MM.1S (cell line): ENCODE measurements around the gene OTOA.
"Not testable (repeated sequence)": the region's sequence is repeated elsewhere in the genome, so short reads cannot be mapped to it uniquely, and the experiment has no call there.

ENCODE experiments used
- DNase-seq: peaks from one replicate; pipeline ENCODE4 v3.0.0-alpha.2; 2015
- H2AFZ ChIP-seq: fragments of 300-600 bp; sonication (generic); 2 replicates; pipeline ENCODE4 v1.6.0; 2016; ENCODE audit warnings: antibody characterized with exemption, low read length
- H3F3A ChIP-seq: fragments of 300-600 bp; sonication (generic); 2 replicates; pipeline ENCODE4 v1.6.1; 2016; ENCODE audit warnings: mild to moderate bottlenecking, antibody characterized with exemption, low read length, moderate library complexity, mixed read lengths; ENCODE audit not compliant: insufficient read depth
- H3K27ac ChIP-seq: fragments of 300-600 bp; sonication (generic); 2 replicates; pipeline ENCODE4 v1.5.1; 2016; ENCODE audit warnings: mild to moderate bottlenecking, low read length
- H3K27me3 ChIP-seq: fragments of 300-600 bp; sonication (generic); replicated peaks from 2 replicates; pipeline ENCODE4 v1.6.0; 2016; ENCODE audit warnings: low read length; ENCODE audit not compliant: insufficient read depth
- H3K36me3 ChIP-seq: fragments of 300-600 bp; sonication (generic); replicated peaks from 2 replicates; pipeline ENCODE4 v1.6.1; 2016; ENCODE audit warnings: mild to moderate bottlenecking, low read length, mixed read lengths; ENCODE audit not compliant: insufficient read depth
- H3K4me1 ChIP-seq: fragments of 300-600 bp; sonication (generic); 2 replicates; pipeline ENCODE4 v1.6.1; 2016; ENCODE audit warnings: low read length, mixed read lengths
- H3K4me2 ChIP-seq: fragments of 300-600 bp; sonication (generic); 2 replicates; pipeline ENCODE4 v1.6.0; 2016; ENCODE audit warnings: low read depth, low read length
- H3K4me3 ChIP-seq: fragments of 300-600 bp; sonication (generic); 2 replicates; pipeline ENCODE4 v1.5.1; 2016; ENCODE audit warnings: low read length, mixed read lengths
- H3K79me2 ChIP-seq: fragments of 300-600 bp; sonication (generic); 2 replicates; pipeline ENCODE4 v1.6.1; 2016; ENCODE audit warnings: mixed run types, low read length, mixed read lengths
- H3K9ac ChIP-seq: fragments of 300-600 bp; sonication (generic); 2 replicates; pipeline ENCODE4 v1.6.1; 2016; ENCODE audit warnings: low read length, mixed read lengths
- H3K9me2 ChIP-seq: fragments of 300-600 bp; sonication (generic); replicated peaks from 2 replicates; pipeline ENCODE4 v1.6.1; 2016; ENCODE audit warnings: mild to moderate bottlenecking, low read length, mixed read lengths; ENCODE audit not compliant: insufficient read depth
- H3K9me3 ChIP-seq: fragments of 300-600 bp; sonication (generic); replicated peaks from 2 replicates; pipeline ENCODE4 v1.6.1; 2016; ENCODE audit warnings: mild to moderate bottlenecking, low read length, mixed read lengths; ENCODE audit not compliant: insufficient read depth
- H4K20me1 ChIP-seq: fragments of 300-600 bp; sonication (generic); 2 replicates; pipeline ENCODE4 v1.6.1; 2016; ENCODE audit warnings: mild to moderate bottlenecking, low read length, moderate library complexity, mixed read lengths; ENCODE audit not compliant: insufficient read depth

Gene OTOA

DNA sequence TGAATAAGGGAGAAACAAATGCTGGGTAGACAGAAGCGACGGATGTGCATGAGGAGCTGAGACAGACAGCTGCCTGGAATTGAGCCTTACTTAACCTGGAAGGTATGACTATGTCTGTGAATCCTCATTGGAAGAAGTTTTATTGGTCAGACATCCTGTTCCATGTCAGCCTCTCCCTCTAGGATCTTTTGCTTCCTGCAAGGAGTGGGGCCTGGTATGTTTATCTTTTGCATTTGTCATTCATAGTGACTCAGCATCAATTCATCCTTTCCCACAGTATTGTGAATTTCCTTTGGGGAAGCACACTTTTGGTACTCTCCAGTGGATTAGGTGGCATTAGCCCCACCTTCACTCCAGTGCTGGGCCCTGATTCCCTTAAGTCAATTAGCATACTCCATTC lies 105.5 kb downstream of the OTOA start:
- H3K27me3 ChIP-seq, H3F3A ChIP-seq, H3K4me3 ChIP-seq, H3K9ac ChIP-seq, H3K4me1 ChIP-seq, H3K27ac ChIP-seq, H3K4me2 ChIP-seq, H3K36me3 ChIP-seq, H3K9me3 ChIP-seq, H4K20me1 ChIP-seq, H2AFZ ChIP-seq, H3K79me2 ChIP-seq, DNase-seq, H3K9me2 ChIP-seq: not testable (repeated sequence)

DNA sequence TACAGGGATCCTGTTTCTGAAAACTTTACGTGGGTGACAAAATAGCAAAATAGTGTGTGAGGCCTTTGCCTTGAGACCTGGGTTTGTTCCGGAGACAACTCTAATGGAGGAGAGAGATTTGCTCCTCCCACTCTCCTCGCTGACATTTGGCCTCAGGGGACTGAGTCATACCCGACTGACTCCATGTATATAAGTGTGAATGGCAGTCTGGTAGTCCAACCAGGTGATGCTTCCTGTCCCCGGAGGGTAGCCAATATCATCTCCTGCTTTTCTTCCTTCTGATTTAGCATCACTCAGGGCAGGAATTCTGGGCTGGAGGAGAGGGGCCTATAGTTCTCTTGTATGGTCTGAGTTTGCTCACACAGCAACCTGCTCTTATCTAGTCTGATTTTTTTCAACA lies 106.8 kb downstream of the OTOA start:
- not testable (repeated sequence) for H3K9ac ChIP-seq, H3F3A ChIP-seq, DNase-seq, H3K27ac ChIP-seq, H2AFZ ChIP-seq, H3K36me3 ChIP-seq, H3K9me2 ChIP-seq, H4K20me1 ChIP-seq, H3K9me3 ChIP-seq, H3K4me3 ChIP-seq, H3K27me3 ChIP-seq, H3K79me2 ChIP-seq, H3K4me1 ChIP-seq, H3K4me2 ChIP-seq

DNA sequence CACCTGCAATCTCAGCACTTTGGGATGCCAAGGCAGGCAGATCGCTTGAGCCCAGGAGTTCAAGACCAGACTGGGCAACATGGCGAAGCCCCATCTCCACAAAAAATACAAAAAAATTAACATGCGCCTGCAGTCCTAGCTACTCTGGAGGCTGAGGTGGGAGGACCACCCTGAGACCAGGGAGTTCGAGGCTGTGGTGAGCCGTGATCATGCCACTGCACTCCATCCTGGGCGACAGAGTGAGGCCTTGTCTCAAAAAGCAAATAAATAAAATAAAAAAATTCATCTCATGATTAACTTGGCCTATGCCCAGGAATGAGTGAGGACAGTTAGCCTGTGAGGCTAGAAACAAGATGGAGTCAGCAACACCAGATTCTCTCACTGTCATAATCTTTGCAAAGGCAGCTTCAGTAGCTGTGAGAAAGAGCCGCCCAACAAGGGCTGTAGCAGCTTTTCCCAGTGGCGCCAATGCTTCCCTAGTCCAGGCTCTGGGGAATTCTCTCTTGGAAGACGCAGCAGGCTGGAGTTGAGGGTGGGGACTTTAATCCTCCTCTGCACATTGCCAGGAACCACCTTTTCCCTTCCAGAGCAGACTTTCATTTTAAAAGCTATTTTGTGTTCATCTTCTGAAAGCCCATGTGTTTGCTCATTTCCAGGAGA lies 108.9 kb downstream of the OTOA start:
- not testable (repeated sequence) for H3K4me3 ChIP-seq, H2AFZ ChIP-seq, H3K9me2 ChIP-seq, H3K79me2 ChIP-seq, H3K4me2 ChIP-seq, H3K27me3 ChIP-seq, H3K27ac ChIP-seq, H3F3A ChIP-seq, H3K9me3 ChIP-seq, H3K9ac ChIP-seq, H4K20me1 ChIP-seq, H3K36me3 ChIP-seq, H3K4me1 ChIP-seq
- peak; percentile 2 for DNase-seq

DNA sequence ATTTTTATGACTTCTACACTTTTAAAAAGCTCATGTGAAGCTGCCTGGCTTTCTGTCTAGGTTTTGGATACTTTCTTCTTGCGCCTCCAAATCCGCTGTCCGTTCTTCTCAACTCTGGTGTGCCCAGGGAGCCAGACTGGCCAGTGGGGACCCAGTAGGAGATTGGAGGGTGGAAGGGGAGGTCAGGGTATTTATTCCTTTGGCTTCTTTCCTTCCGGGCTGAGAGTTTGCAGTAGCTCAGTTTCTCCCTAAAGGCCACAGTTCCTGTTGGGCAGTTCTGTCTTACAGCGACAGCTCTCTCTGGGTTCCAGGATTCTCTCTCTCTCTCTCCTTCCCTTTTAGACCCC lies 109.4 kb downstream of the OTOA start:
- H3K4me1 ChIP-seq, H2AFZ ChIP-seq, H4K20me1 ChIP-seq, H3K4me2 ChIP-seq, H3K27ac ChIP-seq, H3K79me2 ChIP-seq, H3K36me3 ChIP-seq, H3K27me3 ChIP-seq, H3K9me3 ChIP-seq, H3F3A ChIP-seq, H3K9ac ChIP-seq, H3K9me2 ChIP-seq, H3K4me3 ChIP-seq, DNase-seq: not testable (repeated sequence)

DNA sequence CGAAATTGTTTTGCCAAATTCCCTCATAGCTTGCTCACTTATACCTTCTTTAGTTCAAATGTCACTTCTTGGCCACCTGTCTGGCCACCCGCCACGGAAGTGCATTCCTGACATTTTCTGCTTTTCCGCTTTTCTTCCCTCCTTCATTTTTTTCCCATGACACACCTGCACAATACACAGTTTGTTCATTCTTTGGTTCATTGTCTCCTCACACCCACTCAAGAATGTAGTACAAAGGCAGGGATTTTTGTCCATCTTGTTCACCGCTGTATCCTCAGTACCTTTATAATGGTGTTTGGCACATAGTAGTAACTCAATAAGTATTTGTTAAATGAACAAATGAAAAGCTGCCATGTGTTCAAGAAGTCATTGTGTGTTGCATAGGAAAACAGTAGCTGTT lies 116.8 kb downstream of the OTOA start:
- H3K9ac ChIP-seq, H3K4me1 ChIP-seq, H4K20me1 ChIP-seq, H3K79me2 ChIP-seq, H3K4me2 ChIP-seq, H3K4me3 ChIP-seq, H2AFZ ChIP-seq, H3K27ac ChIP-seq, H3K27me3 ChIP-seq, H3K36me3 ChIP-seq, DNase-seq, H3F3A ChIP-seq, H3K9me2 ChIP-seq, H3K9me3 ChIP-seq: not testable (repeated sequence)

DNA sequence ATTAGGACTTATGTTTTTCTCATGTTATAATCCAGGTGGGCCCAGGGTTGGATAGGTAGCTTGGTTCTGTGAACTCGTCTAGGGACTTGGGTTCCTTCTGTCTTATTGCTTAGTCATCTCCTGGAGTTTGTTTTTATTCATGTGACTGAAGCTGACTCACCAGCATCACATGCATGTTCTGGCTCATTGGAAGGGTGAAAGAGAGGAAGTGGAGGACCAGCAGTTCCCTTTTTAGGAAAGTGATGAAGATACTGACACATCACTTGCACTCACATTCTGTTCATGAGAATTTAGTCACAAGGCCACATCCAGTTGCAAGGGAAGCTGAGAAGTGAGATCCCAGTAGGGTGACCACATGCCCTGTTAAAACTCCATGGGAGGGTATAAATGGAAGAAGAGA lies 126.7 kb downstream of the OTOA start:
- H3F3A ChIP-seq, H3K9me3 ChIP-seq, DNase-seq, H3K9ac ChIP-seq, H3K4me2 ChIP-seq, H2AFZ ChIP-seq, H3K27me3 ChIP-seq, H3K4me1 ChIP-seq, H3K9me2 ChIP-seq, H3K4me3 ChIP-seq, H3K36me3 ChIP-seq, H3K27ac ChIP-seq, H3K79me2 ChIP-seq, H4K20me1 ChIP-seq: not testable (repeated sequence)

DNA sequence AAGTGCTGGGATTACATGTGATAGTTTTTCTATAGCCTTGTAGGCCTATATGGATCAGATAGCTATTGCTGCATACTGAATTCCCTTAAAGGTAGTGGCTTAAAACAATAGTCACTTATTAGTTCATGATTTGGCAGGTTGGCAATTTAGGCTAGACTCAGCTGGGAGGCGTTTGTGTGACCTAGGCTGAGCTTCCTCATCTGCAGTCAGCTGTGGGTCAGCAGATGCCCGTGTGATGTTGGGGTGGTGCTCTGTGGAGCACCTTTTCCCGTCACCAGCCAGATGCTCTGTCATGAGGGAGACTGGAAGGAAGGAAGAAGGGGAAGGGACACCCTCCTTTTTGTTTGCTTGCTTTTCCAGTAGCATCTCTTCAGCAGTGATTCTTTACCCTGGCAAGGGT lies 129.5 kb downstream of the OTOA start:
- H3K36me3 ChIP-seq, H3K27ac ChIP-seq, H3K4me3 ChIP-seq, H3K4me2 ChIP-seq, H4K20me1 ChIP-seq, H3K27me3 ChIP-seq, H2AFZ ChIP-seq, H3K9me3 ChIP-seq, H3K9ac ChIP-seq, H3F3A ChIP-seq, H3K4me1 ChIP-seq, DNase-seq, H3K79me2 ChIP-seq, H3K9me2 ChIP-seq: not testable (repeated sequence)

DNA sequence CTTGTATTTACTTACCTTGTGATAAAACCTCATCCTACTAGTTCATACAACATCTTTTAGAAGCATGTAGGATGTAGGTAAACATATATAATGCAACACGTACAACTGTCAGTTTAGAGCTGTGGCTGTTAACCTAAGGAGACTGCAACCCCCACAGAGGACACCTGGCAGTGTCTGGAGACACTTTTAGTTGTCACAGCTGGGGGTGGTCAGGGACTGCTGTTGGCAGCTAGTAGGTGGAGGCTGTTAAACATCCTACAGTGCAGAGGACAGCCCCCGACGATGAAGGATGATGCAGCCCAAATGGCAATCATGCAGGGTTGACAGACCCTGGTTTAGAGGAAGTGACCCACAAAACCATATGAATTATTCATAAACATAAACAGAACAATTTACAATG lies 134.8 kb downstream of the OTOA start:
- not testable (repeated sequence) for DNase-seq, H4K20me1 ChIP-seq, H3K27ac ChIP-seq, H2AFZ ChIP-seq, H3K36me3 ChIP-seq, H3K9ac ChIP-seq, H3K9me3 ChIP-seq, H3K4me1 ChIP-seq, H3F3A ChIP-seq, H3K27me3 ChIP-seq, H3K4me2 ChIP-seq, H3K79me2 ChIP-seq, H3K4me3 ChIP-seq, H3K9me2 ChIP-seq
